ENCODE results near the gene TRIM44.

- TF ChIP-seq CTCF (IDR thresholded peaks at IDR 0.05) (no peak), POLR2A (IDR thresholded peaks at IDR 0.05) (no peak)
Observed at GRCh38 chr11:35723493-35723892, 60.9 kb downstream of the TRIM44 start.
